NCI-H1694 (cell line): Measurements from ENCODE around the gene TUBB1.
A peak's percentile ranks its signal among the peaks of the same experiment; 100 is the strongest.

ENCODE experiments used
- DNase-seq: peaks from one replicate; lab custom pipeline; 2025; lab: John Stamatoyannopoulos, UW

TUBB1 gene

DNA sequence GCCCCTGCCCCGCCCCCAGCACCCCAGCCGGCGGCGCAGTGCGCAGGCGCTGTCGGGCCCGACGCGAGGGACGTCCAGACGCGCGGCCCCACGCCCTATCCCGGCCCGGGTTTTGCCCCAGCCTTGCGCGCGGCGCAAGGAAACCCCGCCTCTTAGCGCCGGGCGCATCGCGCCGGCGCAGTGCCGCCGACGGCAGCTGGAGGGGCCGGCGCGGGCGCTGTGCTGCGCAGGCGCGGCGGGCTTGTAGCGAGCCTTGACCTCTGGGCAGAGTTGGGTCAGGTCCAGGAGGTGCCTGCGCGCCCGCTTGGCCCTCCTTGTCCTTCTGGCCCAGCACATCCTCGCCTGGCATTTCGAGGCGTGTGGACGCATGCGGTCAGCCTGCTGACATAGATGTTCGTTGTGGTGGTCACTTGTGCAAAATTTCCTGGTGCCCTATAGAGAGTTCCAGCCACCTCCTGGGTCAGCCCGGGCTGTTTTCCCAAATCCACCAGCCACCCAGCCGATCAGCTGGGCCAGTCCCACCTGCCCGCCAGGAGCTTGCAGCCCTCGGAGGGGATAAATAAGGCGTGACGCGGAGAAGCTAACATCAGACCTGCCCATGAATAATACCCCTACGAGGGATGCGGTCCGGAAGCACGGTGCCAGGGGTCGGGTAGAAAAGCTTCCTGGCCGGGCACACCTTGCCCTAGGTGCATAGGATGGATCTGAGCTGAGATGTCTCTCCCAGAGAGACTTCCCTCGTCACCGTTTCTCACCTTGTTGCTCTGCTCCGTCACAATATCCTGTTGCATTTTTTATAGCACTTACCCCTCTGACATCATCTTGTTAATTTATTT, 23.8 kb downstream of the TUBB1 start:
- DNase-seq = peak; percentile 52

DNA sequence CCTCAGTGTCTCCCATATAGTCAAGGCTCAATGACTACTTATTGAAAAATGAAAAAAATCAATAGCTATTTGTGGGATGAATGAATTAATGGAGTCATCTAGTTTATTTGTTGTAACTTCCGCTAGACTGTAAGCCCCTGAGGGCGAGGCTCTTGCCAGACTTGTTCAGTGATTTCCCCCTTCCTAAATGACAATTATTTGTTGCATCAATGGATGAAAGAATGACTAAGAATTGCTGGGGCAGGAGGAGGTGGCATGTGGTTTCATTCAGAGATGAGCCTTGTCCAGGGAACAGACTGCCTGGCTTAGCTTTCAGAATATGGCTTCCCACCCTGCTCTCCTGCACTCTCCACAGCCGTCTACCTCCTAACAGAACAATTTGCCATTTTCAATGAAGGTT, 24.5 kb downstream of the TUBB1 start:
- DNase-seq = no peak

DNA sequence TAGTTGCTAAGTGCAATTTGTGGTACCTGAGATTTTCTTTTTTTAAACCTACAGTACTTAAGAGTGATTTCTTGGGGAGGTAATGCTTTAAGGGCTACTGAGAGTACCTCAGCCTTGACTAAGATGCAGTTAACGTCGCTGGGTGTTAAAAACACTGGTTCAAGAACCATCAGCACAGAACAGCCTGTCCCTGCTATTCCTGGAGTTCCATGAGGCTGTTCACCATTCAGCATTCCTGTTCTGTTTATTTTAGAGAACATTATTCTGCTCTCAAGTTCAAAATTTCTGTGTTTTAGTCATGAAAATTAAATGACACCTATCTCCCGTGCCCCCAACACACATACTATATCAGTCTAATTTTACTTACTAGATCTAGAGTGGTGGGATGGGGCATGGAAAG, 25.1 kb downstream of the TUBB1 start:
- no peak for DNase-seq

DNA sequence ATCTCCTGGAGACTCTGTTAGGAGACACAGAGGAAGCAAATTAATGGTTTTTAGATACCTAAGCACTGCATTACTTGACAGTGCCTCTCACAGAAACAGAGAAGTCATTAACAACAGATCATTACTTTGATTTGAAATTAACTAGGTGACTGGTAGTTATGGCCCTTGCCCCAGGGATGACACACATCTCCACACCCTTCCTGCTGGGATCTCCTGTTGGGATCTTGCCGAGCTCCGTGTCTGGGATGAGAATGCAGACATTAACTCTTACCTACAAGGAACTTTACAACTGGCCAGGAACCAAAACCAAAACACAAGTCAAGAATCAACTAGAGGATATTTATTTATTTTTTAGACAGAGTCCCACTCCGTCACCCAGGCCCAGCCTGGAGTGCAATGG, 25.6 kb downstream of the TUBB1 start:
- no peak for DNase-seq

DNA sequence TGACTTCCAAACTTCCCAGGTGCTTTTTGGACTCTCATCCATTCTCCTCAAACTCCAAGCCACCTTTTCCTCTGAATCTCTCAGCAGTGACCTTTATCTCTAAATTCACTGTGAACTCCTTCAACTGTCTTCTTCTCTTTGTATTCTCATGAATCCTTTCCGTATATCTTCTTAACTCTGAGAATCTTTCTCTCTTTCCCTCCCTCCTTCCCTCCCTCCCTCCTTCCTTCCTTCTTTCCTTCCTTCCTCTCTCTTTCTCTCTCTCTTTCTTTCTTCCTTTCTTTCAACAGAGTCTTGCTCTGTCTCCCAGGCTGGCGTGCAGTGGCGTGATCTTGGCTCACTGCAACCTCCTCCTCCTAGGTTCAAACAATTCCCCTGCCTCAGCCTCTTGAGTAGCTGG, 27.6 kb downstream of the TUBB1 start:
- no peak for DNase-seq

DNA sequence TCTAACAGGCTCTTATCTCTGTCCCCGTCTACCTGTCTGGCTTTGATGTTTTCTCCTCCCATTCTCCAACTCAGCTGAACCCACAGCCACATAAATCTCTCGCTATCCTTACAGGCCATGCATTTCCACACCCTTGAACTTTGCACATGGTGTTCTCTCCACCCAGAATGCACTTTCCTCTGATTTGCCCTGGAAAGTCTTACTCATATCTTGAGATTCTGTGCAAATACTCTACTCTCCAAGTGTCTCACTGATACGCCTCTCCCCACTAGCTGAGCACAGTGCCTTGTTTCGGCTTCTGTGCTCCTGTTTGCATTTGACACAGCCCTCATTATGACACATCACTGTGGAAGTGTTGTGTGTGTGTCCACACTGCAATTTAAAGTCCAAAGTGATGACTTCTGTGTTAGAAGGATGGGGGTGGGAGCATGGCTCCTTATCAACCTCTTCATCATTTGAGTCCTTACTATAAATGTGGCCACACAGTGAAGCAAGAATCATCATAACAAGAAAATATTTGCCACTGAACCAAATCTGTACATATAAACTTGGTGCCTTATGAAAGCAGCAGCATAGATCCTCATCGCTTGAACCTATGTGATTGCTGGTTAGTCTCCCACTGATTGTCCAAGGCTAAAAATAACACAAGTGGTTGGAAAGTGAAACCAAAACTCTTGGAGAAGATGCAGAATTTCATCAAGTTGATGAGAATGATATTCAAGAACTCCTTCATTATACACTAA, 28.9 kb downstream of the TUBB1 start:
- DNase-seq = no peak

DNA sequence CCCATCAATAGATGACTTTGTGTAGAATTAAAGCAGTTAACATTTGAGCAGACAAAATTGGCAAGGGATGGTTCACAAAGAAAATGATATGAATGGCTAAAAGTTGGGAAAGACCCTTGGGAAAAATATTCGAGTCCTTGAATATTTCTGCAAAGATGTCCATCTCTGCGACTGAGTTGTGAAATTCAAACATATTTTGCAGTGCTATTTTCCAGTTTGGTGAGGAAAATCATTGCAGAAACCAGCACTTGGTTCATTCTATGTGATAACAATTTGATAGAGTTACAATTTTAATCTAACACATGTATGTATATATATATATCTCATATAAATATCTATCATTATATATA, 29.4 kb downstream of the TUBB1 start:
- DNase-seq = no peak

DNA sequence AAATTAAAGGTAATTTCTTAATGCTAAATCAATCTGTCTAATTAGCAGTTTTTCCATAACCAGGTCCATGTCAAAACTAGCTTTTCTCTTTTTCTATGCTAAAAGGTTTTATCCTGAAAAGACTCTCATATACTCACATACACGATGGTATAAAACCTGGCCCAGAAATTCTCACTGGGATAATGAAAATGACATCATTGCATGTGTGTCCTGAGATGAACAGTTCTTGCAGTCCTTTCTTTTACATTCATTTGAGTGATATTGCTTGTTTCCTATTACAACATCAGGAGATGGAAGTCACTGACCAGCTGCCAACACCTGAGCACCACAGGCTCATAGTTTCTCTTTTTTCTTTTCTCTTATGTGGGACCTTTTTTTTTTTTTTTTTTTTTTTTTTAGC, 31.2 kb downstream of the TUBB1 start:
- DNase-seq = no peak

DNA sequence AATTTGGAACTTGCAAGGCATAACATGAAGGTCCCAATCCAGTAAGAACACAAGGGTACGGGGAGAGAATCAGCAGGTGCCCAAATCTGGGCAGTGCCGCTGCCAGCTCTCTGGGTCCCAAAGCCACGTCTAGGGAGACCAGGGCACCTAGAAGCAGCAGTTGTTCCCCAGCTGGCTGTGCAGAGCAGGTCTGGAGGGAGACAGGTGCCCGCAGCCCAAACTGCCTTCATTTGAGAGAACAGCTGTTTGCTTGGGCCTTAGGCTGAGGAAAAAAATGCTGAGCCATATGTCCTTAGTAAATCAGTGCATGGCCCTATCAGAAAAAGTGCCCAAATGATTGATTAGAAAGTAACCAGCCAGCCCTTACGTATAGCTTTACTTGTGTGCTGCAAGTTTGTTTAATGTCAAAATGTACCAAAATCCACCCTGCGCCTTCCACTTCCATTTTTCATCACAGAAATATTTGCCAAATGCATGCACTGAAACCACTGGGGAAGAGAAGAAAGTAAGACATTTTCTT, 32.5 kb downstream of the TUBB1 start:
- no peak for DNase-seq

DNA sequence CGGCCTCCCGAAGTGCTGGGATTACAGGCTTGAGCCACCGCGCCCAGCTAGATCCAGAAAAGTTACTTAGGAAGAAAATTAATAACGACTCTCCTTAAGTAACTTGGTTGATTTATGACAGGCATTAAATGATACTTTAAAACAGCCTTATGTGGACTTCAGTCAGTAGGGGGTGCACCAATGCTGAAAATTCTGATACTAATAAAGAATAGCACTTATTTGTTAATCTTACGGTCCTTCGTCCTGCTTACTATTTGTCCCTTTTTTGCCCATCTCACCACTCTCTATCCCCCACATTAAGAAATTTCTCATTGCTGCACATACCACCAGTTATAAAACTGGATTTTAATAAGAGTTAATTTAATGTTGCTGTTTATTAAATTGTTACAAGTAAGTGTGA, 36.1 kb downstream of the TUBB1 start:
- no peak for DNase-seq

DNA sequence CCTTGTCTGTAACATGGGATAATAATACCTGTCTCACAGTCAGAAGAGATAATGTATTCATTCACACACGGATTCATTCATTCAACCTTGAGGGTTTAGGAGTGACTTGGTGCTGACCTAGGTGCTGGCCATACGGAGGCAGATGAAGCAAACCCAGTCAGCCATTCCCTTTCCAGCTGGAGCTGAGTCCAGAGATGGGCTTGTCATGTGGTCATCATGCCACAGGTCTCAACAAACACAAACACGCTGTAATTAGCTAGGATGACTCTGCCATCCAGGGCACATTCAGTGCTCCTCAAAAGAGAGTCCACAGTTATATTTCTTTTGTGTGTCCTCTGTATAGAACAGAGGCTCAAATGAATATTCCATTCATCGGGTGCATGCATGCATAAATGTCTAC, 42.9 kb downstream of the TUBB1 start:
- no peak for DNase-seq

DNA sequence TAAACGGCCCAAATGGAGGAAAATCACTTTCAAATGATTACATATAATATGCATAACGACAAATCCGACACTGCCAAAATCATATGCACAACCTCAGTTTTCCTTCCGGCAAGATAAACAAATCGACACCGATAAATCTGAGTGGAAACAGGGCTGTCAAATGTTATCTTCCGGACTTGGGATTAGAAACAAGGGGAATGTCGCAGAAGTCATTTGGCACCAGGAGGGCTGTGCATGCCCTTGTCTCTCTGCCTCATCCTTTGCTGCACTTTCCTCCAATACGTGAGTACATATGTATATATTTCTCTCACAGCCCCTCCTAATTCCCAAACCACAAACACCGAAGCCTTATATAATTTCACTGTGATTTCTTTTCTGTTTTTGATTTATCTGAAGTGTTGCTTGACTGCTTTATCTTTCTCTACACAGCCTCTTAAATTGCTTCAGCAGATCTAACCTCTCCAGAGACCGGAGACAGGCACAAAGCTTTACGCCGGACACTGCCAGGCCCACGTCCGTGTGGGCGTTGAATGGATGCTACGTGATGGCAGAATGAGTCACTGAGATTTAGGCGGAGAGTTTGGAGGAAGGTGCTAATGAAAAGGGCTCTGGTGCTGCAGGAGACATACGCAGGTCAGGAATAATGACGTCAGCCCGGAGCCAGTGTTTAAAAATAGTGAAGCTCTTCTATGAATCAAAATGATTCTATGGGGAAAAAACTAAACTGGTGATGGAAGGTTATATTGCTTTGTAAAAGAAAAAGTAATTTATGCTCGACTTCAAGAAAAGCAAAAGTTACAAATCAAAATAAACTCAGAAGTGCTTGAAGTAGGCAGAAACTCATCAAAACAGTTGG, 44.4 kb downstream of the TUBB1 start:
- no peak for DNase-seq

DNA sequence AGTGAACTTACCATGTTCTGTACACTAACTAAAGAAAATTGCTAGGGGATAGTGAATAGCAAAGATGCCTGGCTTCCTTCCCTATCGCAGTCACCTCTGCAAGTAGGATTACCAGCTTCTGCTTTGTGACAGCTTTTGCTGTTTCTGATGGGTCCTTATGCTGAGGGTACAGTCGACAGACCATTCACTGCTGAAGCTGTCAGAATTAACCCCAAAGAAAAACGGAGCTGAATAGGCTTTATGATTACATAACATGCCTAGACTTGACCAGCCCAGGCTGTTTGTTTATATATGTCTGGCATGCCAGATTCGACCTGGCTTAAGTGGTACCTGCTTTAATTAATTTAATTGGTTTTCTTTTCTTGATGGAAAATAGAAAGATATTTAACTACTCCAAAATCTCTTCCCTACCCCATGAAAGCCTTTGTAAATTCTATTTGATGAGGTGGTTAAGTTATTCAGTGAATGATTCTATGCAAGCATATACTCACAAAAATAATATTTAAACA, 45.0 kb downstream of the TUBB1 start:
- DNase-seq = peak; percentile 39

DNA sequence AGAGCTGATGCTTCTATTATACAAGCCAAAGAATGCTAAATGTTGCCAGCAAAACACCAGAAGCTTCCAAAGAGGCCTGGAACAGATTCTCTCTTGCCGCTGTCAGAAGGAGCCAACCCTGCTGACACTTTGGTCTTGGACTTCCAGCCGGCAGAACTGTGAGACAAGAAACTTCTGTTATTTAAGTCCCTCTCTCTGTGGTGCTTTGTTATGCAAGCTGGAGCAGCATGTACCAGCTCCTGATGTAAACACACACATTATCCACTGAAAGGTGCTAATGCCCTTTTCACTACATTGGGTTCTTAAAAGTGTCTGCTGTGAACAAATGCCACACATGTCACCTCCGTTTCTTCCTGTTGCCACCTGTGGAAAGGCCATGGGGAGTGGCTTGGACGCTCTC, 49.3 kb downstream of the TUBB1 start:
- no peak for DNase-seq

DNA sequence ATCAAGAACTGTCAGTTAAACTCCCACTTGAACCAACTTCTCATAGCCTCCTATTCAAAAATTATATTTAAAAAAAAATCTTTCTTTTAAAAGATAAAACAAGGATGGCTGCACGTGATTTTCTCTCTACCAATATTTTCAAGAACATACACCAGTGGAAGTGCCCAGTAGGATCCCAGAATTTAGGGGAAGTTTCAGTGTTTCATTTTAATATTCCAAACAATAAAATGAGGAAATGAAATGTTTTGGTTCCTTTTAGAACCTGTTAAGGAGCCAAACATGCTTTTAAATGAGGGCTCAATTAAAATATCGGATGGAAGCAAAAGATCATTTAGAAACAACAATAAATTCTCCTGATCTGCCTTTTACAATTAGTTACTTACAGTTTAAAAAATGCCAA, 49.8 kb downstream of the TUBB1 start:
- no peak for DNase-seq

DNA sequence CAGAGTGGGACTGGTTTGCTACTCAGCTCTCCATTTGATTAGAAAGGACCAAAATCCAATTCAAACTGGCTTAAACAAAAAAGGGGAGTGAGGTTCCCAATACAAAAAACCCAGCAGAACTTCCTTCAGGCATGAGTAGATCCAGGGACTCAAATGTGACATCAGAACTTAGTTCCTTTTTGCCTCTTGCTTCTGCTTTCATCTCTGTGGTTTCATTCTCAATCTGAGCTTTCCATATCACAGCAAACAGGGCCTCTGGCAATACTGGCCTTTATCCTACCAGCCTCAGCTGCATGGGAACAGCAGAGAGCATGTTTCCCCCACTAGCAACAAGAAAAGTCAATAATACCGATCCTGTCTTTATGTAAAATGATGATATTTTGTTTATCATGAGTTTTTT, 52.0 kb downstream of the TUBB1 start:
- no peak for DNase-seq

DNA sequence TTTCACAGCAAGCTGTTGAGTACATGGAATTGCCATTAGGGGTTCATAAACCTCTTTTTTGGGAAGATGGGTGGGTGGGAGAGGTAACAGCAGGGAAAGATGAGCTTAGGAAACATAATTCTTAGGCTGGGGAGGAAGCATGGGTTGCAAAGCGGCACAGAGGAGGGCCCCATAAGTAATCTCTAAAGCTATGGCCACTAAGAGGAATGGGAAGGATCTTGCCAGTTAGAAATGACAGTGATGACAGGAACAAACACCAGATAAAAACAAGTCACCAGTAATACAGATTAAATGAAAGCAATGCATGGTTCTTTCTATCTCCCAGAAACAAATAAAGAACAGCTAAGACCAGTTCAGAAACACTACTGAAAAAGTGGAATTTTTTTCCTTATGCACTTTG, 54.4 kb downstream of the TUBB1 start:
- no peak for DNase-seq

DNA sequence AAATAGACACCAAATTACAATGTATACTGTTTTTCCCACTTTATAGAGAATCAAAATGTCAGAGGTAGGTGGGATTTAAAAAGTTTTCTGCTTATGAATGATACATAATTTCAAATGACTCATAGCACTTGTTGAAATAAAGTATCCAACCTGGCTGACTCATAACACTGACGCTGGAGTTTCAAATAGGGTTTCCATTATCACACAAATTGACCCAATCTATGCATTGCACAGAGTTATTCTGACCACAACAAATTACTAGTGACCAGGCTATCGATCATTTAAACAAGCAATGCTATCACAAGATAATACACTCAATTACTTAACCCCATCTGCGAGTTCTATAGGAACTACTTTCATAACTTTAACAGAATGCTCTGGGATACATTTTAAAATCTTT, 55.2 kb downstream of the TUBB1 start:
- no peak for DNase-seq

DNA sequence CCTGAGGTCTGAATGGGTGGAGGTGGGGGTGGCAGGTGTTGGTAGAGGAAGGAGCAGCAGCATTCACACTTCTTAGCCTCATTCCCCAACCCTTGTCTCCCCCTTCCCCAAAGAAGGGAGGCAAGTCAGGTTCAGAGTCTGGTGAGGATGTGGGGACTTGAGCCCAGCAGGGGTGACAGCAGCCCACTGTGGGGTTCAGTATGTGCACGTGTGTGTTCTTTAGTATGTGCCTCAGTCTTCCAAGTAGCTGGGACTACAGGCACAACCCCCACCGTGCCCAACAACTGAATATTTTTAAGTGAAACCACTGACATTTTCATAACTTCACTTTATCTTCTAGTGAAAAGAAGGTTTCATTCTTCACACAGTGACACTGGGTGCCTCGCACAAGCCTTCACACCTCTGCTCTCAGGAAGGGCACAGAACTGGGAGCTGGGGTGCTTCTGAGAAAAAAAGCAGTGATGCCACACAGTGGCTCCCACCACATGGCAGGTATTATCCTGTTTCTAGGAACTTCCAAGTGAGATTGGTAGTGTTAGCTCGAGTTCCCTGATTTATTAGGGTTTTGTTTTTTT, 56.8 kb downstream of the TUBB1 start:
- DNase-seq = no peak
